Lung (tissue), 12 donors: ENCODE results near the gene UNC5B. TPM values are rescaled to one million over a fixed set of nuclear protein-coding genes. Genes with fewer than 3 reads are reported as not detected.

Experiments used
- ATAC-seq: fragments of 200-7000 bp; cut with Tn5 transposase; one replicate; pipeline ENCODE4 v1.9.1; 2020; ENCODE audit warnings: moderate number of reproducible peaks; ENCODE audit not compliant: insufficient read depth, low FRiP score
- DNase-seq, 3 donors: peaks; one replicate each; pipeline ENCODE4 v3.0.0-alpha.2; 2013 to 2017
- H3K27ac ChIP-seq, 2 donors: one replicate each; pipeline ENCODE4 v1.5.1; 2013; ENCODE audit warnings: mild to moderate bottlenecking in 2 of 2, moderate library complexity in 2 of 2, control low read depth in 1 of 2, inconsistent platforms in 1 of 2, low read depth in 1 of 2, low read length in 1 of 2
- H3K27me3 ChIP-seq, 3 donors: one replicate each; pipeline ENCODE4 v1.5.1; 2013; ENCODE audit warnings: low read length in 2 of 3; ENCODE audit not compliant: control insufficient read depth in 3 of 3, insufficient read depth in 3 of 3
- H3K36me3 ChIP-seq, 4 donors: one replicate each; pipeline ENCODE4 v1.5.1; 2013; ENCODE audit warnings: low read length in 4 of 4, mild to moderate bottlenecking in 1 of 4, moderate library complexity in 1 of 4; ENCODE audit not compliant: control insufficient read depth in 4 of 4, insufficient read depth in 4 of 4
- H3K4me1 ChIP-seq, 5 donors: one replicate each; pipeline ENCODE4 v1.5.1; 2013; ENCODE audit warnings: low read length in 5 of 5, mild to moderate bottlenecking in 2 of 5, moderate library complexity in 1 of 5; ENCODE audit not compliant: control insufficient read depth in 5 of 5, insufficient read depth in 5 of 5
- H3K4me3 ChIP-seq: one replicate; pipeline ENCODE4 v1.5.1; 2013; ENCODE audit warnings: mild to moderate bottlenecking, control low read depth, moderate library complexity
- H3K9ac ChIP-seq, 2 donors: one replicate each; pipeline ENCODE4 v1.5.1; 2013; ENCODE audit warnings: low read length in 2 of 2, control low read depth in 1 of 2; ENCODE audit not compliant: insufficient read depth in 1 of 2
- H3K9me3 ChIP-seq, 4 donors: one replicate each; pipeline ENCODE4 v1.5.1; 2013; ENCODE audit warnings: low read length in 3 of 4, mild to moderate bottlenecking in 1 of 4, moderate library complexity in 1 of 4; ENCODE audit not compliant: control insufficient read depth in 4 of 4, insufficient read depth in 3 of 4
- WGBS, 2 donors: extraction: QIAGEN DNeasy Blood & Tissue Kit; methylation state at CpG; one replicate each; pipeline ENCODE4 v1.1.7; 2013; 5-methylcytosine and 5-hydroxymethylcytosine counted together
- polyA plus RNA-seq, 2 donors: library from polyadenylated mRNA; stranded (reverse); fragments of 200-250 nt; gene quantifications; one replicate each; pipeline ENCODE4 v1.2.1, GENCODE V29; 2013
- total RNA-seq, 2 donors: library from RNA; depleted of rRNA in 1 of 2; stranded (reverse); fragments of >200 nt in 1 of 2; gene quantifications; one replicate each; pipeline ENCODE4 v1.2.1, GENCODE V29; 2014 to 2021
- TF ChIP-seq, protein P1 (sequence below): IDR thresholded peaks from 2 replicates; pipeline ENCODE4 v1.5.1; 2012; ENCODE audit warnings: mild to moderate bottlenecking; ENCODE audit errors: control extremely low read depth, extremely low read depth
- donor health status: control.
- donor health status: control.
- donor health status: Bipolar disorder and iron deficiency.
- donor health status: healthy.
- donor health status: DM: yes; HTN: yes; CAD: no.

UNC5B gene
- total and polyA plus RNA-seq, 4 donors = 4.4 to 23.8 (median 8.3) TPM

DNA sequence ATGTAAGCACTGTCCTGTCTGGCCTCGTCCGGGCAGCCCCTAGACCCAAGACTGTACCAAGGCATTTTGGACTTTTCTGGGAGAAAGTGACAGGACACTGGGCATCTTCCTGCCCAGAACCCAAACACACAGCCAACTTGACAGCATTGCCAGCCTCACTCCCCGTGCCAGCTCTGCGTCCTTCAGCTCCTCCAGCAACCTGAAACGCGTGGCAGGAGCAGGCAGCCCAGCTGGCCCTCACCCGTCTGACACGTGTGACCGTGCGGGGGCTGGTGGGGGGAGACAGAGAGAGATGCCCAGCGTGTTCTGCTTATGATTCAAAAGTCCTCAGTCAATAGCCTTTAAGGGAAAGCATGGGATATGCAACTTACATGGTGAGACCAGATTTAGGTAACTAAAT is 56.4 kb downstream of the UNC5B start:
- WGBS, 2 donors = 80 to 88% methylated on average over 11 of the region's 11 CpGs
- no peaks in the 10 kb centered on the region for H3K27me3 ChIP-seq
- peaks cover 5 to 37% (median 20%) of the 10 kb centered on the region in 5 donors for H3K4me1 ChIP-seq
- no peak overlapping the region for H3K27ac ChIP-seq
- H3K9ac ChIP-seq = no peak overlapping the region
- DNase-seq (no peak), ATAC-seq (no peak)
- TF ChIP-seq, protein P1, sequence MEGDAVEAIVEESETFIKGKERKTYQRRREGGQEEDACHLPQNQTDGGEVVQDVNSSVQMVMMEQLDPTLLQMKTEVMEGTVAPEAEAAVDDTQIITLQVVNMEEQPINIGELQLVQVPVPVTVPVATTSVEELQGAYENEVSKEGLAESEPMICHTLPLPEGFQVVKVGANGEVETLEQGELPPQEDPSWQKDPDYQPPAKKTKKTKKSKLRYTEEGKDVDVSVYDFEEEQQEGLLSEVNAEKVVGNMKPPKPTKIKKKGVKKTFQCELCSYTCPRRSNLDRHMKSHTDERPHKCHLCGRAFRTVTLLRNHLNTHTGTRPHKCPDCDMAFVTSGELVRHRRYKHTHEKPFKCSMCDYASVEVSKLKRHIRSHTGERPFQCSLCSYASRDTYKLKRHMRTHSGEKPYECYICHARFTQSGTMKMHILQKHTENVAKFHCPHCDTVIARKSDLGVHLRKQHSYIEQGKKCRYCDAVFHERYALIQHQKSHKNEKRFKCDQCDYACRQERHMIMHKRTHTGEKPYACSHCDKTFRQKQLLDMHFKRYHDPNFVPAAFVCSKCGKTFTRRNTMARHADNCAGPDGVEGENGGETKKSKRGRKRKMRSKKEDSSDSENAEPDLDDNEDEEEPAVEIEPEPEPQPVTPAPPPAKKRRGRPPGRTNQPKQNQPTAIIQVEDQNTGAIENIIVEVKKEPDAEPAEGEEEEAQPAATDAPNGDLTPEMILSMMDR = no peak
- H3K36me3 ChIP-seq = no peaks in the 10 kb centered on the region
- no peak overlapping the region for H3K4me3 ChIP-seq
- no peaks in the 10 kb centered on the region for H3K9me3 ChIP-seq

DNA sequence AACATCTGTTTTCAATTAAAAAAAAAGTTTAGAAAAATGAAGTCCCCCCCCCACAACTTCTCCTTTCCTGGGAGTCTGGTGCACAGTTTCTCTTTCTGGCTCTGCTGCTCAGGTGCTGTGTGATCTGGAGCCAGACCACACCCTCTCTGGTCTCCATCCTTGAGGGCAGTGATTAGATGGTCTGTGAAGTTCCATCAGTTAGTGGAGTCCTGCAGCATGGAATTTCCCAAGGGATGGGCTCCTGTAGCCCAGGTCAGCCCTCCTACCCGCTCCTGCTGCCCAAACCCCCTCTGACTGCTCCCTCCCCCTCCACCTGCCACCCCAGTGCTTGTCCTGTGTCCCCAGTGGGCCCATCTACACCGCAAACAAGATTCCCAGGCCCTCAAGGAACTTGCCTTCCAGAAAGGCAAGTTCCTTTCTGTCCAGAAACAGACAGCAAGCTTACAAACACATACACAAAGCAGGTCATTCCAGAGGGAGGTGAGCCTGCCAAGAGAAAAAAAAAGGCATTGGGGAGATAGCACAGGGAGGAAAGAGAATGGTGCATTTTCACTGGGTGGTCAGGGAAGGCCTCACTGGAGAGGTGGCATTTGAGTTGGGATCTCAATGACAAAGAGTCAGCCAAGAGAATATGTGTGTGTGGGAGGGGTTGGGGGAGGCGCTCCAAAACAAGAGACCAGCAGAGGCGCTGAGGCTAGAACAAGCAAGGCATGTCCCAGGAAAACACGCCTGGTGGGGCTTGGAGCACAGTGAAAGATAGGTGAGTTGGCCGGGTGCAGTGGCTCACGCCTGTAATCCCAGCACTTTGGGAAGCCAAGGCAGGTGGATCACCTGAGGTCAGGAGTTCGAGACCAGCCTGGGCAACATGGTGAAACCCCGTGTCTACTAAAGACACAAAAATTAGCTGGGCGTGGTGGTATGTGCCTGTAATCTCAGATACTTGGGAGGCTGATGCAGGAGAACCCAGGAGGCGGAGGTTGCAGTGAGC is 57.2 kb downstream of the UNC5B start:
- H3K9me3 ChIP-seq = no peaks in the 10 kb centered on the region
- TF ChIP-seq, protein P1 = no peak
- ATAC-seq (no peak), DNase-seq (peak in 2 of 3 donors; percentile 57 to 66)
- 73 to 81% methylated on average over 11 of the region's 11 CpGs for WGBS, 2 donors
- H3K27me3 ChIP-seq = no peaks in the 10 kb centered on the region
- peak overlapping the region in 1 of 2 donors; percentile 11 for H3K27ac ChIP-seq
- no peaks in the 10 kb centered on the region for H3K36me3 ChIP-seq
- no peak overlapping the region for H3K4me3 ChIP-seq
- H3K4me1 ChIP-seq = peaks cover 5 to 37% (median 20%) of the 10 kb centered on the region in 5 donors
- no peak overlapping the region for H3K9ac ChIP-seq

DNA sequence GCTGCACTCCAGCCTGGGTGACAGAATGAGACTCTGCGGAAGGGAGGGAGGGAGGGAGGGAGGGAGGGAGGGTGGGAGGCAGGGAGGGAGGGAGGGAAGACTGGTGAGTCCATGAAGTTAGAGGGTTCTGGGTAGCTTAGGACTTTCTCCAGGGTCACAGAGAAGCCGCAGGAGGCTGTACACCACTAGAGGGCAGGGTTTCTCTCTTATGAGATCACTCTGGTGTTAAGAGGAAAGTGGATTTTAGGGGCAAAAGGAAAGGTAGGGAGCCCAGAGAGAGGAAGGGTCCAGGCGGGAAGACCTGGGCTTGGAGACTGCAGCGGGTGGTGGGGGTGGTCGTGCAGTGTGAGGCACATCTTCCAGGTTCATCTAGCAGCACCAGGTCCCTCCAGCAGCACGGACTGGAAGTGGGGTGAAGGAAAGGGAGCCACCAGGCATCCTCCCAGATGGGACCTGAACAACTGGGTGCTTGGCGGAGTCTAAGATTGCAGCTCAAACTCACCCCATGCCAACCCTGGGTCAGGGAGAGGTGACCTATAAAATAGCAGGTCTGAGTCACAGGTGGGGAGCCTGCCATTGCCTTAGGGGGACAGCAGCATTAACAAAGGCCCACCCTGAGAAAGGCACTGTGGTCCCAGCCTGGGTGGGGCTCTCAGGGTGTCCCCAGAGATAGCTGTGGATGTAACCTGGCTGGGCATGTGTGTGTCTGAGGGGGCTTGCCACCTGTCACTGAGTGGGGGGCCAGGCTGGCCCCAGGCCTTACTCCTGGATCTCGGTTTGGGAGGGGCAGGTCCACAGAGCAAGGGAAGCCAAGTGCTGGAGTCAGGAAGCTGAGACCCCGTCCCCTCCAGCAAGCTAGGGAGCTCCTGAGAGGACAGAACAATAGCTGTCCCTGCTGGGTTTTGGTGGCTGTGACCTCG is 58.2 kb downstream of the UNC5B start:
- Histone ChIP-seq H3K27ac (no peak overlapping the region), H3K9me3 (no peaks in the 10 kb centered on the region), H3K4me1 (peaks cover 5 to 30% (median 17%) of the 10 kb centered on the region in 5 donors), H3K27me3 (no peaks in the 10 kb centered on the region), H3K36me3 (no peaks in the 10 kb centered on the region), H3K9ac (no peak overlapping the region), H3K4me3 (no peak overlapping the region)
- DNase-seq = peak; percentile 73 to 86 (median 80)
- TF ChIP-seq, protein P1 = peak; percentile 34
- ATAC-seq = no peak
- 60 to 61% methylated on average over 9 to 10 of the region's 10 CpGs for WGBS, 2 donors
